CD4-positive, alpha-beta T cell treated with Interleukin-6 for 4 hours (primary cell): ENCODE data around the gene GET4.
A peak's percentile ranks its signal among the peaks of the same experiment; 100 is the strongest.

ENCODE experiments used
- DNase-seq: peaks from one replicate; pipeline ENCODE4 v3.0.0-alpha.2; 2020; ENCODE audit warnings: mixed read lengths

The GET4 gene

DNA sequence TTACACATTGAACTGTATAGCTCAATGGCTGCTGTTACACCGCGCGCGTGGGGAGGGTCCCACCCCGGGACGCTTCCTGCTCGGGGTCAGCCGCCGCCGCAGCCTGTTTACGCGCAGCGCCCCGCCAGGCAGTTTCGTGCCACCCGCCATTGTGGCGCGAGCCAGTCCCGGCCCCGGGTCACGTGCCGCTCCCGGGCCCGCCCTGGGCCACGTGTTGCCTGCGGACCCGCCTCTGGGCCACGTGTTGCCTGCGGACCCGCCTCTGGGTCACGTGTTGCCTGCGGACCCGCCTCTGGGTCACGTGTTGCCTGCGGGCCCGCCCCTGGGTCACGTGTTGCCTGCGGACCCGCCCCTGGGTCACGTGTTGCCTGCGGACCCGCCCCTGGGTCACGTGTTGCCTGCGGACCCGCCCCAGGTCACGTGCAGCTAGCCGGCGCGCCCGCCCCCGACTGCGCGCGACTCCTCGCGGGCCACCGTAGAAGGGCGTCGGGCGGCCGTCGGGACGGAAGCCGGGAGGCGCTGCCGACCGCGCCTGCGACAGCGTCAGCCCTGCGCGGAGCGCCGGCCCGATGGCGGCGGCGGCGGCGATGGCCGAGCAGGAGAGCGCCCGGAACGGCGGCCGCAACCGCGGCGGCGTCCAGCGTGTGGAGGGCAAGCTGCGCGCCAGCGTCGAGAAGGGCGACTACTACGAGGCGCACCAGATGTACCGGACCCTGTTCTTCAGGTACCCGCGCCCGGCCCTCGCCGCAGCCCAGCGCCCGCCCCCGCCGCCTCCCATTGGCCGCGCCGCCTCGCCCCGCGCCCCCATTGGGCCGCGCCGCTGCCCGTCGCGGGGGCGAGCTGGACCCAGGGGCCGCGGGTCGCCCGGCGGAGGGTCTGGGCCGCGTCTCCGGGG lies at the start of gene GET4:
GET4 (plus strand) TSS at position 478 of the 895 bp plus-strand sequence; CDS start at position 570, 92 bp downstream.
- DNase-seq = peak; percentile 96

DNA sequence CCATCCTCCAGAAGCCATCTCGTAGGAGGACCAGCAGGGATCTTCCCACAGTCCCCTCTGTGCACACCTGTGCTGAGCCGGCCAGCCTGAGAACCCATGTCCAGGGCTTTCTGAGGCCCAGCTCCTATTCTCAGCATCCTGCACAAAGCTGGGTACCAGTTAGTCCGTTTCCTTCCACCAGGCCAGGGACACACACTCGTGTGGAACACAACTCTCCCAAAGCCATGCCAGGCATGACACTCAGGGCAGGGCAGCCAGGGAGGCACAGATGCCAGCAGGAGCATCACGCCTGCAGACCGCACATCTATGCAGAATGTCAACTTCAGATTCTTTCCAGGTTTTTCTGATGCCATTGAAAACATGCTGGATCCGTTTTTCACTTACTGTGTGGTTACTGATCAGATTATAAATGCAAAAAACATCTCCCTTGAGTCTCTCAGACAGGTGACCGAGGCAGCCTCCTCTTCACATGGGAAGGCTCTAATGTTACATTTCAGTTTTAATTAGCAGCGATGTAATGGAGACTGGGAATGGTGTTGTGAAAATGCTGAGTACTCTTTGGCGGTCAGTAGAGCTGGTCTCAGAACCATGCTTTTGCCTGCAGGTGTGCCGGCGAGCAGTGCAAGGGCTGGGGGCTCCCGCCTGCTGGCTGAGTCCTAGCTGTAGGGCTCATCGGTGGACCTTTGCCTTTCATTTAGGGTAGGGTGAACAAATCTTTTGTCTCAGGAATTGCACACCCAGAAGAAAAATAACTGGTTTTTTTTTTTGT lies 47.4 kb upstream of the GET4 start:
- no peak for DNase-seq

DNA sequence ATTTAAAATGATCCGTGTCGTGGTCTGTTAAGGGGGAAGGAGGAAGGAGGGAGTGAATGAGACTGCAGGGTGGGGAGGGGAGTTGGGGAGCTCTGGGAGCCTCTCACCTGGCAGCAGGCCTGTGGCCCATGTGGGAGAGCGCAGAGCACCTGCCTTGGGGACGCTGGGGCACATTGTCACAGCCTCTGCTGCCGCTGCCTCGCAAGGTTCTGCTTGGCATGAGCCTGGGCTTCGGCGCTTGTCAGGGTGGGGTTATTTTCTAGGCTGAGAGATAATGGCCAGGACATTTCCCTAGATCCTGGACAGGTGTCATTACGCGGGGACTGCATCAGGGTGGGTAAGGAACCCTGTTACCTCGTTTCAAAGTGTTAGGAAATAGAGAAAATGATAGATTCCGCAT lies 46.3 kb upstream of the GET4 start:
- no peak for DNase-seq

GRCh38 chr7:831596-832166 lies 44.7 kb upstream of the GET4 start:
- peak; percentile 54 for DNase-seq

DNA sequence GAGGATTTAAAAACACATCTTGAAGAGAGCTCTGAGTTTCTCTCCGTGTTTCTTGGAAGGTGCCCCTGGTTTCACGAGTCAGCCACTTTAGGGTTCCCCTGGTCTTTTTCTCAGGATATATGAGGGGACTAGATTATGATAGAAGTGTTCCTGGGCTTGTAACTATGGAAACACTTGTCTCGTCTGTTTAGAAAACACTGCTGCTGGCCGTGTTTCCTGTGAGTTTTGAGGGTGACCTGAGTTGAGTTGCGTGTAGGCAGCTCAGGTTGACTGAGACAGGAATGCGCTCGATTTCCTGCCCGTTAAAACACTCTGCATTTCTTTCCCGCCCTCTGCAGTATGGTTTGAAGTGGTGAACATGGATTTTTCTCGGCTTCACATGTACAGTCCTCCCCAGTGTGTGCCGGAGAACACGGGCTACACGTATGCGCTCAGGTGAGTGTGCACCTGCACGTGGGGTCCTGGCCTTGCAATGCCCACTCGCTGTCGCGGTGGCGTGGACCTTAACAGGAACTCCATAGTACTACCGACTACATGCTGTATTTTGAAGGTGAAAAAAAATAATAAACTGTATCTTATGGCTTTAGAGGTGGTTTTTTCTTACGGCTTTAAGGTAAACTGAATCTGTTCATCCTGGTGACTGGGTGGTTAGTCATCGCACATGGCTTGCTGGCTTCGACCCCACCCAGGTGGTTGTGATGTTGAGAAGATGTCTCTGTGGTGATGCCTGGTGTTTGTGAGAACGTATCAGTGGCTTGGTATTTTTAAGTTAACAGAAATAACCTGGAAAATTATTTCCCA lies 44.0 kb upstream of the GET4 start, which contains the start of gene SUN1:
SUN1 (plus strand) TSS at position 310 of the 801 bp plus-strand sequence; CDS start at position 359, 49 bp downstream.
- DNase-seq = peak; percentile 84

DNA sequence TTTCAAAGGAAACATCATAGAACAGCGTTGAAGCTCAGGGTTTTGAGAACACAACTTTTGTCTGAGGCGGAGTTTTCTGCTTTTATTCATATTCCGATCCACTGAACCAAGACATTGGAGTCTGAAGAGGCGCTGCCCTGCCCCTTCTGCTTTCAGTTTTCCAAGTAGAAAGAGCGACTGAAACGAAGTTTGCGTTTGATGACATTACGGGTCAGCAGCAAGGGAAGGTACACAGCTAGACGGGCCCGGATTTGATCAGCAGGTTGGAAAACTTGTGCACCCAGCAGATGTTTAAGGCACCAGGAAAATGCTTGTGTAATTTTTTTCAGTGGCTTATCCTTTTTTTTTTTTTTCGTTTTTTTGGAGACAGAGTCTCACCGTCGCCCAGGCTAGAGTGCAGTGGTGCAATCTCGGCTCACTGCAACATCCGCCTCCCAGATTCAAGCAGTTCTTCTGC lies 43.4 kb upstream of the GET4 start:
- DNase-seq = no peak

- no peak for DNase-seq
Observed at GRCh38 chr7:833601-834258, 42.6 kb upstream of the GET4 start.

DNA sequence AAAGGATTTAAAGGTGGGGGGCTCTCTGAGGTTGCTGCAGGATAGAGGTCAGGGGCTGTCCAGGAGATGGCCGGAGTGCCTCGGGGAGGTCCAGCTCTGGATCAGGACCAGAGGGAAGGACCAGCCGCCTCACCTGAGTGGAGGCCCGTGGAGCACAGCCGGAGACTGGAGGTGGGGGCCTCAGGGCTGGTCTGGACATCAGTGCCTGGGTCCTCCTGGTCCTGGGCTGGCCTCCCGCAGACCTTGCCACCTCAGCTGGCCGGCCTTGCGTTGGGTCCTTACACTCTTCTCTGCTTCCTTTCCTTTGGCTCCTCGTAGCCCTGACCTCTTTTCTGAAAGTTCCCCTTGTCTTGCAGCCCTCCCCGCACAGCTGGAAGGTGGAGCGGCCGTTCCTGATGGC lies 42.1 kb upstream of the GET4 start:
- DNase-seq = no peak

DNA sequence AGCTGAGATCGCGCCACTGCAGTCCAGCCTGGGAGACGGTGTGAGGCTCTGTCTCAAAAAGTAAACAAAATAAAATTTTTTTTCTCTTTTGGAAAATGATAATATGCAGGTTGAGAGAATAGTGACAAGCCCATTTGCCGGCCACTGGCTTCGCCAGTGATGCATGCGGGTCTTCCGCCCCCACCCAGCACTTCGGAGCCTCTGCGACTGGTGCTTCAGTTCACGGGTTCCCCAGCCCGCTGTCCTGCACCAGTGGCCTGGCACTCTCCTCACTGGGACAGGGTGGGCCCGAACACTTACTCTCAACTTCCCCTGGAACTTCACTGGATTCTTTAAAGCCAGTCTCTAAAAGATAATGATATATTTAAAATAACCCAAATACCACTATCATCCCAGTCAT lies 41.3 kb upstream of the GET4 start:
- DNase-seq = no peak

DNA sequence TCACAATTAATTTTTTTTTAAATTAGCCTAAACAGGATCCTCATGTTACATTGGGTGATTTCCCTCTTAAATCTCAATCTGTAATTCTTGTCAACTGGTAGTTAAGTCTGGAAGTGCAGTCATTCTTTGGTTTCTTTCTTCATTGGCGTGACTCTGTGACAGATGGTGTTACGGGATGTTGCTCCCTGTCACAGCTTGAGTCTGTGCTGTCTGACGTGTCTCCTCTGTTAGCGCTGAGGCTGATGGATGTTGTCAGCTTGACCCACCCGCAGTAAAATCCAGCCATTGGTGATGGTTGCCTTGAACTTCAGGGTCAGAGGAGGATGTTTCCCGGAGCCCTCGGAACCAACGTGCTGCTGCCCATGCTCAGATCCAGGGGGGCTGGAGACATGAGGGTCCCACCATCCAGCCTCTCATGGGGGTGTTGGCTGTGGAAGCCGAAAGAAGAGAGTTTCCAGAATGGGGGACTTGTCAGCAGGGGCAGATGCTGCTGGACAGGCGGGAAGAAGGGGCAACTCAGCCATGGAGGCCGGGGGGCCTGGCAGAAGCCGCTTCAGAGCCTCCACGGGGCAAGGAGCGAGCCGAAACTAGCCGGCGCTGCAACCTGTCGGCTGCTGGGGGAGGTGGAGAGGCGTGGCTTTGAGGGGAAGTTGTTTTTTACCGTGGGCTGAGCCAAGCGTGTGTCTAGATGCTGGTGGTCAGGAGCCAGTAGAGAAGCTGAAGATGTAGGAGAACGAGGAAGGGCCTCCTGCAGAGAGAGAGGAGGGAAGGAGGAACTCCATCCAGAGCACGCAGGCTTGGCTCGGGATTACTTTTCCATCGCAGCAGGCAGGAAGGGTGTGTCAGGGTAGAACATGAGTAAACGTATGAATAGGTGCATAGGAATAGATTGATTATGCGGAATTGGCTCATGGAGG lies 40.6 kb upstream of the GET4 start:
- DNase-seq = no peak

GRCh38 chr7:836429-836828 lies 39.9 kb upstream of the GET4 start:
- DNase-seq = no peak

- no peak for DNase-seq
Observed at GRCh38 chr7:837001-837400, 39.4 kb upstream of the GET4 start.

- no peak for DNase-seq
Observed at GRCh38 chr7:840001-840600, 36.3 kb upstream of the GET4 start.

GRCh38 chr7:841943-842342 lies 34.4 kb upstream of the GET4 start:
- DNase-seq = no peak

DNA sequence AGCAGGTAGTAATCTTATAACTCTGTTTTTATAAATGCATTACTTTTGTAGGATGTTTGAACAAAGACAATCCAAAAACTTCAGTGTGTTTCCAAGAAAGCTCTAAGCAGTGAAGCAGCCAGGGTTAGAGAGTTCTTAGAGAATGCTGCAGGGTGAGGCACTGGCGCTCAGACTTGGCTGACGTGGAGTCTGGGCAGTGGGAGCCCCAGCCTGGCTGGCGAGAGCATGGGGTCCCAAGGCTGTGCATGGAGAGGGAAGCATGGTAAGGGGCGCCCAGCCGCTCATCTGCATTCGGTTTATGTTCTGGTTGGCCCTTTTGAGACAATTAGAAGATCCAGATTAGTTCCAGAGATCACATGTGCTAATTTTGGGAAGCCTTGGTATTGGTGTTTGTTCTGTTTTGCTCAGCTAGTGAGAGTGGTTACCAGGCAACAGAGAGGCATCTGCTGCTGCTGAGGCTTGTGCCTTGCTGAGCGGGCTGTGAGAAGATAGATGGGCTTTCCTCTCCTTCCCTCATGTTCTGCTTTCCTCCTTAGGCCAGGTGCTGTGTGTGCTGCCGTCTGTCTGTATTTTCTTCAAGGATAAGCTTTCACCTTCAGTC lies 33.8 kb upstream of the GET4 start:
- DNase-seq = no peak

DNA sequence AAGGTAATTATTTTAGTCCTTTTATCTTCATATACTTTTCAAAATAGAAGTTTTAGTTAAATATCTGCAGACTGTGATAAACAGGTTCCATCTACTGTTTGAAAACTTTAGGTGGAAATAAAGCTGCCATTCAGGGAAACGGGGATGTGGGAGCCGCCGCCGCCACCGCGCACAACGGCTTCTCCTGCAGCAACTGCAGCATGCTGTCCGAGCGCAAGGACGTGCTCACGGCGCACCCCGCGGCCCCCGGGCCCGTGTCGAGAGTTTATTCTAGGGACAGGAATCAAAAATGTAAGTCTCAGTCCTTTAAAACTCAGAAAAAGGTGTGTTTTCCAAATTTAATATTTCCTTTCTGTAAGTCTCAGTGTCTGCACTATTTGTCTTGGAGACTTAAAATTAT lies 33.1 kb upstream of the GET4 start:
- DNase-seq = no peak

DNA sequence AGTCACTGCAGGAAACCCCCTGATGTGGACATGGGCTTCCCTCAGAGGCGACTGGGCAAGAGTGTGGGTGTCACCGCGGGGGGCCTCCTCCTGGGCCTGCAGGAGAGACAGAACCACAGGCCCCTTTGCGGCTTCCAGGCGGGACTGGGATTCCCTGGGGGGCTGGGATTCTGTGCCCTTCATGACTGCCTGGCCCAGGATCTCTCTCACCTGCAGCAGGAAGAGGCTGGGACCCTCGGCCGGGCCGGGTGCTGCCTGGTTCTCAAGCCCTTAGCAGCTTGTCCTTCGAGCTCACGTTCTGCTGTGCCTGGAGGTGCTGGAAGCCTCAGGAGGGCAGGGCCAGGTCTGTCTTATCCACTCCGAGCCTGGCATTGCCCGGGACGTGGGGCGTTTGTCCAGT lies 32.3 kb upstream of the GET4 start:
- DNase-seq = no peak

DNA sequence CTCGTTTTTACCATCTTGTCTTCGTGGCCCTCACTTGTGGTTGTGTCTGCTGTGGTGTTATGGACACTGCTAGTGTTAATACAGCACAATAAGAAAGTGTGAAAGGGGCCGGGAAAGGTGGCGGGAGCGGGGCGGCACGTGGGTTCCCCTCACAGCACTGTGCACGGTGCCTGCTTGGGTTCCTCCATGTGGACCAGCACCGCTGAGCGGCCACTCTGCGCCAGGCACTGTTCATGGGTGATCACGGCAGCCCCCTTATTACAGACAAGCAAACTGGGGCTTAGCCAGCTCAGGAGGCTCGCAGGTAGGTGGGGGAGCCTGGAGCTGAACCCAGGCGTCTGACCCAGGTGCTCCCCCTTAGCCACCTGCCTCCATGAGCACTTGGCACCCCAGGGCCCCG lies 31.8 kb upstream of the GET4 start:
- no peak for DNase-seq

DNA sequence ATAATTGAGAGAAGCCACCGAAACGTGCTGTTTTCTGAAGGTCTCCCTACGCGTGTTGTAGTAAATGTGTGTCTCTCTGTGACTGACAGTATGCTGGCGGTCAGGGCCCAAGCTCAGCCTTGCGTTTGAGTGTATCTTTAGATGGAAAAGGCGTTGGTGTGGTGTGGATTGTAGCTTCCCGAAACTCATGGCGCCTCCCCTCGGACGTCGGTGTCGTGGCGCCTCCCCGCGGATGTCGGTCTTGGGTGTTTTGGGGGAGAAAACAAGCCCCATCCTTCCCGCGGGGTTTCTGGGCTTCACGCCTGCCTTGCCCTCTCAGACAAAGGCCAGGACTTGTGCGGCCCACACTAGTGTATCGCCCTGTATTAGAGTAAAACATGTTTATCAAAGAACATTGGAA lies 31.3 kb upstream of the GET4 start:
- no peak for DNase-seq

DNA sequence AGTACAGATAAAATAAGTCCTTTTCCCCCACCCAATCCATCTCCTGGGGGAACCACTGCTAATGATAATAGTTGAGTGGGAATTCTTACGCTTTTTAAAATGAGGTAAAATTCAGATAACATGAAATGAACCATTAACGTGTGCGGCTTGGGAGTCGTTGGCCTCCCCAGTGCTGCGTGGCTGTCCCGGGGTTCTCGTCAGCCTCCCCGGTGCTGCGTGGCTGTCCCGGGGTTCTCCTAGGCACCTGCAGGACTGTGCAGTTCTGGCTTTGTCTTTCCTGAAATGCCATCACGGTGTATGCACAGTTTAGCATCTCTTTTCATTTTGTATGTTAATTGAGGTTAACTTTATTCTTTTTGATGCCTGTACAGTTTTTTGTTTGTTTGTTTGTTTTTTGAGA lies 30.6 kb upstream of the GET4 start:
- no peak for DNase-seq
